Caki2 (cell line): Measurements from ENCODE around the gene VAMP2. TPM values are rescaled to one million over a fixed set of nuclear protein-coding genes. Genes with fewer than 3 reads are reported as not detected.

ENCODE experiments used
- DNase-seq: peaks from one replicate; pipeline ENCODE4 v3.0.0-alpha.2; 2015; ENCODE audit warnings: low read depth
- in situ Hi-C: cut with HindIII; loops from 2 replicates; pipeline ENCODE4 v1.10.0; 2016; ENCODE audit warnings: low sequenced_read_pairs, low pct_unique_long_range_greater_than_20kb, mixed read lengths
- total RNA-seq: library from RNA; depleted of rRNA; stranded (reverse); fragments of >200 nt; shearing (Covaris generic); gene quantifications from 2 replicates; pipeline ENCODE4 v1.2.3, GENCODE V29; 2014; ENCODE audit warnings: low replicate concordance; rRNA removed

VAMP2 gene
- 0.09 TPM in 1 of 2 replicates, not detected in the other for total RNA-seq

DNA sequence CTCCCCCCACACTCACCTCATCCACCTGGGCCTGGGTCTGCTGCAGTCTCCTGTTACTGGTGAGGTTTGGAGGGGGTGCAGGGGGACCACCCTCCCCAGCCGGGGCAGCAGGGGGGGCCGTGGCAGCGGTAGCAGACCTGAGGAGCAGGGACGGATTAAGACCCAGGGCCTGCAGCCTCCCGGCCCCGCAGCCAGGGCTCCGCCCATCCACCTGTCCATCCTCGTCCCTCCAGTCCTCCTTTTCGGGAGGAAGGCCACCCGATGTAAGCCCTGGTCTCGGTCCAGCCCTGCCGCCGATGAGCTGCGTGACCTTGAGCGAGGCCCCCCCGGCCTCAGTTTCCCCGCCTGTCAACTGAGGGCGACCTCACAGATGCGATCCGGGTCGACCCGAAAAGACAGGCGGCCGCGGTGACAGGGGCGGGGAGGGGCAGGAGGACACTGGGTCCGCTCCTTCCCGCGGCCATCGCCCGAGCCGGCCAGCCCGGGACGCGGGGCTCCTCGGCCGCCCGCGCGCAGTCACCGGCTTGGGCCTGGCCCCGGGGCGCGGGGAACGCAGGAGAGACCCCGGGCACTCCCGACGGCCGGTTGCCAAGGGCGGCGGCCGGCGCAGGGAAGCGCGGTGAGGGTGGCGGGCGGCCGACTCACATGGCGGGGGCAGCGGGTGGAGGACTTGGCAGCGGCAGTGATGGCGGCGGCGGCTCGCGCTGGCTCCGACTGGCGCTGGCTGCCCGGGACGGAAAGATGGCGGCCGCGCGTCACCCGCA is at the start of gene VAMP2:
Gene VAMP2 (minus strand): TSS at position 716 of the 764 bp plus-strand sequence. CDS start 69 bp downstream, at position 647.
- in situ Hi-C loops, result no loop called here
- no peak for DNase-seq

- DNase-seq, result no peak
- in situ Hi-C loops, result no loop called here
These were observed 48.2 kb upstream of the VAMP2 start for GRCh38 chr17:8210761-8211458.

DNA sequence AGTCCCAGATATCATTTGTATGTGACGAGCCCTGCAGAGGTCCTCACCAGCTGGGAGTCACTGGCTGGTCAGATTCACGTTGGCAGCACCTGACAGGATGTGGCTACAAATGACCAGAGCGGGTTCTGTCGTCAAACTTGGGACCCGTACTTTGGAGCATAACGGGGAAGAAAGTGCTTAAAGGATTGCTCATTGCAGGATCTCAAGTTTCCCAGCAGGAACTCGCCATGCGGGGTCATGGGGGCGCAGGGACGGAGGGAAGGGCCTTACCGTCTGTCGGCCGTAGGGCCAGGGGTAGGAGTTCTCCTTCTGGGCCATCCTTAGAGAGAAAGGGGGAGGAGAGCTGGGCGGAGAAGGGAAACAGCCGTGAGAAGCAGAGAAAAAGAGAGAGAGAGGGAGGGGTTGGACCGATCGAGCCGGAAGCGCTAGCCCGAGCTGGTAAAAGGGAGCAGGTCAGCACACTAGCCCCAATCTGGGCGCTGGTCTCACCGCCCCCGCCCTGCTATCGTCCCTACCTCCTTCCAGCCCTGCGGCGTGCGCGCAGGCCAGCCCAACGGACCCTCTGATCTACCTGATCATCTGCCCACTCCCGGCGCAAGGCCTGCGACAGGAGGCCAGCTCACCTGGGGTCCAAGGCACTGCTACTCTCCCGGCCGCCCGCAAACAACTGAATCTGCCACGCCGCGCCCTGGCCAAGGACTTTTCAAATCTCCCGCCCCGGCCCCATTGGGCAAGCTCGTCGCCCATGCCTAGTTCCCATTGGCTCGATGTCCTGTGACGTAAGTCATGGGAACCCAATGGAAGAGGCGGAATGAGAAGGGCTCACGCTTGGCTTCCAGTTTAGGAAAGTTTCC is 47.4 kb upstream of the VAMP2 start, which contains the start of gene AURKB:
Gene AURKB (minus strand): TSS at position 669 of the 854 bp plus-strand sequence. CDS start 351 bp downstream, at position 318.
- in situ Hi-C loops, result no loop called here
- peak; percentile 88 for DNase-seq

GRCh38 chr17:8206536-8206935 is 43.8 kb upstream of the VAMP2 start:
- no peak for DNase-seq
- in situ Hi-C loops, result no loop called here

DNA sequence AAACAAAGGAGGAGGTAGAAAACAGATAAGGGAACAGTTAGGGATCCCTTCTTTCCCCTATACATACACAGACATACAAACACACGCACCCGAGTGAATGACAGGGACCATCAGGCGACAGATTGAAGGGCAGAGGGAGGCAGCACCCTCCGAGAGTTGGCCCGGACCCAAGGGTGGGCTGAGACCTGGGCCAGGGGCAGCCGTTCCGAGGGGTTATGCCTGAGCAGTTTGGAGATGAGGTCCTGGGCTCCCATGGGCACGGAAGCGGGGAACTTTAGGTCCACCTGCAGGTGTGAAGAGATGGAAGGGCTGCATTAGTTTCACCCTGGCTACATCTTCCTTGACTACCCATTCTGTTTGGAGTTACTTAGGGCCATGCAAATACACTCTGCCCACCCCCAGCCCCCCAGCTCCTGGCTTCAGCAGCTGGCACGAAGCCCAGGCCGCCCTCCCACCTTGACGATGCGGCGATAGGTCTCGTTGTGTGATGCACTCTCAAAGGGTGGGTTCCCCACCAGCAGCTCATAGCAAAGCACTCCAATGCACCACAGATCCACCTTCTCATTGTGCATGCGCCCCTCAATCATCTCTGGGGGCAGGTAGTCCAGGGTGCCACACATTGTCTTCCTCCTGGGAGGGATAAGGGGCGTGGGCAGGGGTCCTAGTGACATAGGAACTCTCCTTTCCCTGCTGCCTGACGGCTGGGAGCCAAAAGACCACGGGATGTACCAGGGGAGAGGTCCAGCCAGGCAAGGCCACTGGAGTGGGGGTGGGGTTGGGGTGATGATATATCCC is 42.2 kb upstream of the VAMP2 start:
- in situ Hi-C loops, result no loop called here
- DNase-seq, result no peak

DNA sequence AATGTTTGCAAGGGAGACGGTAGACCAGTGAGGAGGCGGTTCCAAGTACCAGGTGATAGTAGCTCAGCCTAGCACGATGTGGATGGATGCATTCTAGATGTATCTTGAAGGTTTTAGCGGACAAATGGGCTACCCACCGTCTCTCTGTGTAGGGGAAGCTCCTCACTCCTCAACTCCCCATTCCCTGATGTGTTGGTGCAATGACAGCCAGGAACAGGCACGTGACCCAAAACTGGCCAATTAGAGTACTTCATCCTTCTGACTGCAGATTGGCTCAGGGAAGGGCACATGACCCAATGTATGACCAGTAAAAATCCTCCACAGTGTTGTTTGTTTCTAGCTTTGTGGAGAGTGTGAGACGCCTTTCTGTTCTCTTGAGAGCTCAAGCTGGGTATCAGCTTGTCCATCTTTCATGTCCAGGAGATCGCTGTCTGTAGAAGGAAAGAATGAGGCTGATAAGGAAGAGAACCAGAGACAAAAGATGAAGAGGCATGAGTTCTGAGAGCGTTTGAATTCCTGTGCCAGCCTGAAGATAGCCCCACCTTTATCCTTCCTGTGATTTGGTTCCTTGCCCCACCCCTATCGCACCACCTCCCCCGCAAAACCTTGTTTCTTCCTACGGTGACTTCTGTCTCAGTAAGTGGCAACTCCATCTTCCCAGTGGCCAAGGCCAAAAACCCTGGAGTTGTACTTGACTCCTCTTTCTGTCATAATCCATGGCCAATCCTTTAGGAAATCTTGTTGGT is 29.5 kb upstream of the VAMP2 start:
- in situ Hi-C loops, result no loop called here
- DNase-seq, result peak; percentile 87

DNA sequence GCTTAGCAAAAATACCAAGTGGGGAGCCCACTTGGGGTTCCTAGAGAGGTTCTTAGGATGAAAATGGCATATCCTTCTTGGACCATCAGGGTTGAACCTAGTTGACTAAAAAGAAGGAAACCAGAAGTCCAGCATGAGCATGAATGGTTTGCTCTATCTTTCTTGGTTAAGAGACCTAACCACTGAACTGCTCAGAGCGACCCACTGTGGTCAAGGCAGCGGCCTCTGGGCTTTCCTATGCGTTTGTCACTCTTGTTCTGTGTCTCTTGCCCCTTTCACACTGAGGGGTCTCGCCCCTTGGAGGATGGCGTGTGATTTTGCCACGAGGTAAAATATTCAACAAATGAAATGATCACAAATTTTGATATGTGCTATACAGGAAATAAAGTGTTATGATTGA is 27.8 kb upstream of the VAMP2 start:
- DNase-seq, result no peak
- in situ Hi-C loops, result no loop called here

- in situ Hi-C loops, result no loop called here
- peak; percentile 93 for DNase-seq
These were observed 27.1 kb upstream of the VAMP2 start, which contains the start of gene BORCS6 for GRCh38 chr17:8189711-8190477. BORCS6 (minus strand) TSS chr17:8190180; CDS start chr17:8190140, 40 bp downstream.

GRCh38 chr17:8189041-8189710 is 26.4 kb upstream of the VAMP2 start:
- in situ Hi-C loops, result no loop called here
- DNase-seq, result no peak

DNA sequence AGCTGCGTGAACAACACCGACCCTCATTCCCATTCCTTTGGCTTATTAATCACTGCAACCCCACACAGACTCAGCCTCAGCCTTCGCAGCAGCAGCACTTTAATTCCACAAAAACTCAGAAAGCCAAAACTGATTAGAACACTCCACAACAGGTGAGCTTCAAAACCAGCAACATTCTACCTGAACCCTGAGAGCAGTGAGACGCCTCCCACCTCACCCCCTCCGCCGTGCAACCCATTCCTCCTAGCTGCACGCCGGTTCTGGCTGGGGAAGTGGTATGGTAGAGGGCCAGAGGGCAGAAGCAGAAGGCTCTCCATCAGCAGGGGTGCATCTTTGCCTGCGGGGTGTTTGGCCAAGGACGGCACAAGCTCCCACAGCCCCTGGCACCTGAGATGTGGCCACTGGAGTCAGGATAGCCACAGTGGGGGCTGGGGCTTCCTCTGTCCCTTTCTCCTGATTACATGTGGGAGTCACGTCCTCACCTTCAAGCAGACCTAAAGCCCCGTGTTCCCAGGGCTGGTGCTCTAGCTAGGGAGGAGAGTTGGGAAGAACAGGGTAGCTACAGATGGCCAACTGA is 25.6 kb upstream of the VAMP2 start:
- DNase-seq, result no peak
- in situ Hi-C loops, result no loop called here

- in situ Hi-C loops, result no loop called here
- peak; percentile 98 for DNase-seq
These were observed 24.9 kb upstream of the VAMP2 start for GRCh38 chr17:8187517-8188262.

DNA sequence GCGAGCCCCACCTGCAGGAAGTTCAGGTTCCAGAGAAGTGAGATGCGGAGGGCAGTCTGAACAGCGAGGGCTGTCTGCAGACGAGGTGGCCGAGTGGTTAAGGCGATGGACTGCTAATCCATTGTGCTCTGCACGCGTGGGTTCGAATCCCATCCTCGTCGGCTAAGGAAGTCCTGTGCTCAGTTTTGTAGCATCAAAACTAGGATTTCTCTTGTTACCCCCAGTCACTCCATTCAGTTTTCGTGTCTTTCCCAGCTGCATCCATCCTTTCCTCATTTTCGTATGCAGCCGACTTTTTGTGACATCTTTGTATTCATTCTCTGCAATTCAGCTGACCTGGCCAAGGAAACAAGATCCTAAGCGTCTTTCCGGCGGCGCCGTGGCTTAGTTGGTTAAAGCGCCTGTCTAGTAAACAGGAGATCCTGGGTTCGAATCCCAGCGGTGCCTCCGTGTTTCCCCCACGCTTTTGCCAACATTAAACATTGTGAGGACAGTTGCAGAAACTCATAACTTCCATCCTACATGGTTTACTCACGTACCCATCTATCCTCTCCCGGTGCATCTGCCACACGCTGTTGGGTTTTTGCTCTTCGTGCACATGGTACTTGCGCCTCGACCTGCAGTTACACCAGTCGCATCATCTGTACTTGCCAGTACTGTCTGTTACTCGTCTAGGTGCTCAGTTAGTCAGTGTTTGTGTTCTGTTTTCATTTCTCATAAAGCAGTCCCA is 24.2 kb upstream of the VAMP2 start:
- in situ Hi-C loops, result no loop called here
- peak; percentile 91 for DNase-seq

DNA sequence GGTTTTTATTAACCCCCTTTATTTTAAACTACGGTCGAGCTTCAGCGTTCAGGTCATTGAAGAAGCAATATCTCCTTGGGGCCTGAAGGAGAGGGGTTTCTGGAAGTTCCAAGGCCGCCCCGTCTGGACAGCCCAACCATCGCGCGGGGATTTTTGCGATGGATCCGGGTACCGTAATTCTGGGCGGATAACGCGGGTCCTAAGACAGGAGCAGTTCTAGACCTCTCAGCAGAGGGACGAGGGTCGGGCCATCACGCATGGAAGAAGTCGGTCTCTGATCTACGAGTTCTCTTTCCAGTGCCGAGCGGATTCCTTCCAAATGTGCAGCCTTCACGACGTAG is 23.7 kb upstream of the VAMP2 start:
- no peak for DNase-seq
- in situ Hi-C loops, result no loop called here

GRCh38 chr17:8185582-8186445 is 23.1 kb upstream of the VAMP2 start:
- in situ Hi-C loops, result no loop called here
- DNase-seq, result peak; percentile 75
